SK-N-SH (cell line): ENCODE data around the gene UBXN2A.

Source experiments
- CTCF ChIP-seq: fragments of 200-600 bp; sonication (generic); IDR thresholded peaks from 2 replicates; pipeline ENCODE4 v1.6.1; 2017; ENCODE audit warnings: antibody characterized with exemption, mild to moderate bottlenecking, moderate library complexity
- EP300 ChIP-seq, 2 experiments: IDR thresholded peaks; 2 replicates each; pipeline versions ENCODE4 v1.4.0 to v1.6.1; 2012; ENCODE audit warnings: borderline replicate concordance in 1 of 2, low read depth in 1 of 2, low read length in 1 of 2
- EZH2phosphoT487 ChIP-seq: fragments of 200-600 bp; sonication (generic); IDR thresholded peaks from 2 replicates; pipeline ENCODE4 v1.6.1; 2017; ENCODE audit warnings: low read depth, mixed run types, mild to moderate bottlenecking, antibody characterized with exemption, moderate library complexity, borderline replicate concordance
- FOXJ3 ChIP-seq: sonication (generic); formaldehyde crosslinking; IDR thresholded peaks from 2 replicates; pipeline ENCODE4 v1.5.1; 2020; ENCODE audit warnings: mild to moderate bottlenecking, missing genetic modification reagents
- FOXM1 ChIP-seq: IDR thresholded peaks from 2 replicates; pipeline ENCODE4 v1.4.0; 2012; ENCODE audit warnings: low read depth, mild to moderate bottlenecking
- IRF3 ChIP-seq: fragments of 150-350 bp; IDR thresholded peaks from 2 replicates; pipeline ENCODE4 v1.6.1; 2016; ENCODE audit warnings: mild to moderate bottlenecking, low read depth, low read length
- NRF1 ChIP-seq: IDR thresholded peaks from 2 replicates; pipeline ENCODE4 v1.6.1; 2012; ENCODE audit warnings: low read depth, mild to moderate bottlenecking, low read length
- SIN3A ChIP-seq: IDR thresholded peaks from 2 replicates; pipeline ENCODE4 v1.6.1; 2012; ENCODE audit warnings: low read depth, mild to moderate bottlenecking, low read length, moderate library complexity, borderline replicate concordance
- TF ChIP-seq, protein P1 (sequence below): IDR thresholded peaks from 2 replicates; pipeline ENCODE4 v1.4.0; 2012; ENCODE audit warnings: low read depth
- TF ChIP-seq, protein P2 (sequence below): fragments of 150-350 bp; IDR thresholded peaks from 2 replicates; pipeline ENCODE4 v1.6.1; 2017; ENCODE audit warnings: antibody characterized with exemption, low read length, low read depth, borderline replicate concordance
- TF ChIP-seq, protein P3 (sequence below): IDR thresholded peaks from 2 replicates; pipeline ENCODE4 v1.4.0; 2012; ENCODE audit warnings: low read depth, borderline replicate concordance

GRCh38 chr2:24018241-24018640 lies 78.0 kb downstream of the UBXN2A start:
- TF ChIP-seq, protein P1, sequence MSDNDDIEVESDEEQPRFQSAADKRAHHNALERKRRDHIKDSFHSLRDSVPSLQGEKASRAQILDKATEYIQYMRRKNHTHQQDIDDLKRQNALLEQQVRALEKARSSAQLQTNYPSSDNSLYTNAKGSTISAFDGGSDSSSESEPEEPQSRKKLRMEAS, result no peak
- TF ChIP-seq, protein P2, sequence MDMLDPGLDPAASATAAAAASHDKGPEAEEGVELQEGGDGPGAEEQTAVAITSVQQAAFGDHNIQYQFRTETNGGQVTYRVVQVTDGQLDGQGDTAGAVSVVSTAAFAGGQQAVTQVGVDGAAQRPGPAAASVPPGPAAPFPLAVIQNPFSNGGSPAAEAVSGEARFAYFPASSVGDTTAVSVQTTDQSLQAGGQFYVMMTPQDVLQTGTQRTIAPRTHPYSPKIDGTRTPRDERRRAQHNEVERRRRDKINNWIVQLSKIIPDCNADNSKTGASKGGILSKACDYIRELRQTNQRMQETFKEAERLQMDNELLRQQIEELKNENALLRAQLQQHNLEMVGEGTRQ, result no peak
- TF ChIP-seq CTCF, result no peak
- TF ChIP-seq FOXJ3 (CRISPR knock-in tag), result no peak
- TF ChIP-seq IRF3, result no peak
- no peak for TF ChIP-seq NRF1
- no peak for TF ChIP-seq EZH2phosphoT487
- no peak for TF ChIP-seq EP300 (IDR thresholded peaks at IDR 0.05; ENCODE audit: borderline replicate concordance in 1 of 2, low read depth in 1 of 2, low read length in 1 of 2)
- TF ChIP-seq, protein P3, sequence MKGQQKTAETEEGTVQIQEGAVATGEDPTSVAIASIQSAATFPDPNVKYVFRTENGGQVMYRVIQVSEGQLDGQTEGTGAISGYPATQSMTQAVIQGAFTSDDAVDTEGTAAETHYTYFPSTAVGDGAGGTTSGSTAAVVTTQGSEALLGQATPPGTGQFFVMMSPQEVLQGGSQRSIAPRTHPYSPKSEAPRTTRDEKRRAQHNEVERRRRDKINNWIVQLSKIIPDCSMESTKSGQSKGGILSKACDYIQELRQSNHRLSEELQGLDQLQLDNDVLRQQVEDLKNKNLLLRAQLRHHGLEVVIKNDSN, result no peak
- no peak for TF ChIP-seq SIN3A
- TF ChIP-seq FOXM1, result no peak
